HG02943 (cell line): Measurements from ENCODE around the gene GPC1.

Experiments used
- ATAC-seq: cut with Tn5 transposase; IDR thresholded peaks from one replicate; pipeline ENCODE4 v1.9.1; 2021; ENCODE audit warnings: mild to moderate bottlenecking, low read depth, moderate library complexity; ENCODE audit not compliant: unreplicated experiment

GPC1 gene

DNA sequence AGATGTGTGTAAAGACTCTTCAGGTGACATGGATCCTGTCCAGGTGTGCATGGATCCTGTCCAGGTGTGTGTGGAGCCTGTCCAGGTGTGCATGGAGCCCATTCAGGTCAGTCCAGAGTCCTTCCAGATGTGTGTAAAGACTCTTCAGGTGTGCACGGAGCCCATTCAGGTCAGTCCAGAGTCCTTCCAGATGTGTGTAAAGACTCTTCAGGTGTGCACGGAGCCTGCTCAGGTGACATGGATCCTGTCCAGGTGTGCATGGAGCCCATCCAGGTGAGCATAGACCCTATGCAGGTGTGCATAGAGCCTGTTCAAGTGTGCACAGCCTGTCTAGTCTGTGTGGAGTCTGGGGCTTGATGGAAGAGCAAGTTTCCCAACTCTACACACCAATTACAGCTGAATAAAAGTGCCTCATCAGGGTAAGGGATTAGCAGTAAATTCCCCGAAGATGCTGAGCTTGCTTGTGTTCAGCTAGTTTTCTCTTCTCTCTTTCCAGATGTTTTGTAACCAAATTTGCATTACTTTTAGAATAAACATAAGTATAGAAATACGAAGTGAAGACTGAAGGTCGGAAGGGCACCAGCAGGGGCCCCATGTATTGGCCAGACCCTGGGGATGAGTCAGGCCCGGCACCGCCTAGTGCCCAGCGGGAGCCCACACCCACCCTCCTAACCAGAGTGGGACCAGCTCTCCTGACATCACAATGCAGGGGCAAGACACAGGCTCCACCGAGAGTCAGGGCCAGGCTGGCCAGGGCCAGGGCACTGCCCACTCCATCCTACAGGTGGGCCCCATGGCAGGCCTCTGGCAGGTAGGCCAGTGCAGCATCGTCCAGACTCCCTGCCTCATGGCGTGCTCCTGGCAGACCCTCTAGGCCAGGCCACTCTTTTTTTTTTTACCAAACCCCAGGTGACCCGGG, 38.6 kb upstream of the GPC1 start:
- ATAC-seq, result no peak

DNA sequence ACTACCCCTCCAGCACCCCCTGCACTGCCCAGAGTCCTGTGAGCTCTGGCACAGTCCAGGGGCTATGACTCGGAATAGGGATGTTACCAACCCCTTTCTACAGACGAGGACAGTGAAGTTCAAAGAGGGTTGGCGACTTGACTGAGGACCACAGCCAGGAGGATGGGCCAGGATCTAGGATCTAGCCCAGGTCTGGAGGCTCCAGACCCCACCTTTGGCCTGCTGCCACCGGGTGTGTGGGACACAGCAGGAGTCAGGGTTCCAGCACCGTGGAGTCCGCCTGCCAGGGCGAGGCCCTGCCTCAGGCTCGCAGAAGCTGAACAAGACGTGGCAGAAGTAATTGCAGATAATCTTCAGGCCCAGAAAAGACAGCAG, 37.9 kb upstream of the GPC1 start:
- no peak for ATAC-seq

DNA sequence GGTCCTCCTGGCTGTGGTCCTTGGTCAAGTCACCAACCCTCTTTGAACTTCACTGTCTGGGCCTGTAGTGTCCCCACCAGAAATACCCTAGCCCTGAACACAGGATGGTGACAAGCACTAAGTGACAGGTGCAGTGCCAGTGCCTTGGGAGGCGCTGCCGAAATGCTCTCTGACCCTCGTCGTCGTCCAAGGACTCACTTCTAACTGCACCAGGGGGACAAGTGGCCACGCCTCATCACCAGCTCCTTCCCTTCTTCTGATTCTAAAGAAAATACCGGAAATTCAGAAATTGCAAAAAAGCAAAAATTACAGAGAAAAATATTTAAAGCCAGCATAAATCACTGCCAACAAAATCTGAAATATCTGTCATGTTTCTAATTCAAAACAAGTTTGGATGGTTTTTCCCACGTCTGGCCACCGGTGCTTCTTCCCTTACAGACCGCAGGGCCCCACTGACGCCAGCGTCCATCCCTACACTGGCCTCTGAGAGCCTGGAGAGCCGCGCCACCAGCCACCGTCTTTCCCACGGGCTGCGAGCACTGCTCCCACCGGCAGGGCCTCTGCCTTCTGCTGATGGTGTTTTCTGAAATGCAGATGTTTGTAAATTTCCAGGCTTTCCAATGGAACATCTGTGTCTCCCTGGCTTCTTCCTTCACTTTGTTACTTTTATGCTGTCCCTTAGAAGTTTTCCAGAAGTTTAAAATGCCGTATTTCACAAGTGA, 37.4 kb upstream of the GPC1 start:
- no peak for ATAC-seq

DNA sequence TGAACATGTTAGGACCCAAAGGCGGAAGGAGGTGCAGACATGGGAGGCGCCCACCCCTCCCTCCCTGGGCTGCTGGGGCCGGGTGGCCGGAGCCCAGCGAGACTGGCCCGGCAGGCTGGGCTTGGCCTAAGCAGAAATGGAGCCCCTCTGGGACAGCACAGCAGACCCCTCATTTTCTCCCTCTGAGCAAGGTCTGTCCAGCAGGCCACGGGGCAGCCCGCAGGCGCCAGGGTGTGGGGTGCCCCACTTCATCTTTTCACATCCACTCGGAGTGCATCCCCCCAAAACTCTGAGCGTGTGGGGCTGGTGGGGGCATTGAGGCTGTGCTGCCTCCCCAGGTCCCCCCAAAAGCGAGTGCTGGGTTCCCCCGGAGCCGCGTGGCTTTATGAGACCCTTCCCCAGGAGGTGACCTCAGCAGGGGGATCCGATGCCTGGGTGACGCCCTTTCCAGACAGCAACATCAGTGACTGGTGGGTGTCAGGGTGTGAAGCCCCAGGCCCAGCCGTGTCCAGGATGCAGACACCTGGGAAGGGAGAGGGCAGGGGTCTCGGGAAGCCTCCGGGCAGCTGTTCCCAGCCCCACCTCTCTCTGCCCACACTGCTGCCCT, 36.7 kb upstream of the GPC1 start:
- no peak for ATAC-seq

DNA sequence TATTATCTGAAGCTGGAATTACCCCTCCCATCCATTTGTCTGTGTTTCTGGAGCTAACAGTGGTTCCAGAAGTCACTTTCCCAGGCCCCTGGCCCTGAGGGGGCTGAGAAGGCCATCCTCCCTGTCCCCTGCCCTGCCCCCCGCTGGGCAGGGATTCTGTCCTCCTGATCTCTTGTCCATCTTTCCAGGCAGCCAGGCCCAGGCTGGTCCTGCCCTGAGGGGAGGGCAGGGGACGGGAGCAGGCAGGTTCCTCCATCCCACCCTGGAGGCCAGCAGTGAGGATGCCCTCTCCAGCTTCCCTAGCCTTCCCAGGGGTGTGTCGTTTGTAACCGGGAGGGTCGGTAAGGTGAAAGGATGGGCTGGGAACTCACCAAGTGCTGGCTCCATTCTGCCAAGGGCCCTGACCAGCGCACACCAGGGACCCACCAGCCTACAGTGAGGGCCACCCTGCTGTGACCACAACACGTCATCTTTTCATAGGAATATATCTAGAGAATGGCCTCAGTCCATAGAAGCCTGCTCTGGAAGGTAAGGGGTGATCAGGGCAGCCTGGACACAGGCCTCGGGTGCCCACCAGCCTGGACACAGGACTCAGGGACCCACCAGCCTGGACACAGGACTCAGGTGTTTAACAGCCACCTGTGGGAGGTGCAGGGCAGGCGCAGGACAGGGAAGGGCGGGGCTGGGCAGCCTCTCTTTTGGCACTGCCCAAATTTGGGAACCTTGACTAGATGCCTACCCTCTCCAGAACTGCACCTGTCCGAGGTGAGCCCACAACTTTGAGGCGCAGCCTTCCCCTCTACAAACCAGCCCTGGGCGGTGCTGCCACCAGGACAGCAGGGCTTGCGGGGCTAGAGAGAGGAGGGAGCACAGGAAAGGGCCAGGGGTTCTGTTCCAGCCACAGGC, 35.8 kb upstream of the GPC1 start:
- no peak for ATAC-seq

DNA sequence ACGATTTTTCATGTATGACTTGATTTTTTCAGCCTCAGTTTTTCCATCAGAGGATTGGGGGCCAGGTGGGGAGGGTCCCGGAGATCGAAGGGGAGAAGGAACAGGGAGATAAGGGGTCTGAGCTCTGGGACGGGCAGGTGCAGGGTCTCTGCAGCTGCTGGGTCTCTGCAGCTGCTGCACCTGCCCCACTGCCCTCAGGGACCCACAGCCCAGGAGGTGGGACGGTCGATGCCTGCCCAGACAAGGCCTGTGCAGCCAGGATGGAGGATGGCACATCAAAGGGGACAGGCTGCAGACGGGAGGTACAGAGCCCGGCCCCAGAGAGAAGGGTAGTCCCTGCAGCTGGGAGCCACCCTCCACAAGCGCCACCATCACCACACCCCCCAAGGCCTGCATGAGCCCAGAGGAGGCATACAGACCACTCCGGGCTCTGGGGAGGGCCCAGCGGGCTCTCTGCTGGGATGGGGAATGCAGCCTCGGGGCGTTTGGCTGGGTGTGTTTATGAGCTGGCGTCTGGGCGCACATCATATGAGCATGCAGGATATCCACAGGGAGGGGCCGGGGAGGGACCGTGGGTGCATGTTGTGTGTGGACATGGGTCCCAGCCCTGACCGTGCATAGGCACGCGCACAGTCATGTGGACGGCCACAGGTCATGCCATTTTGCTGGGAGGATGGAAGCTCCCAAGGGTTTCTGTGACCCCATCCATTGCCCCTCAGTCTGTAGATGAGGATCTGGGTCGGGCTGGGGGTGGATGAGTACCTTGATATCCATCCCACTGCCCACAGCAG, 34.9 kb upstream of the GPC1 start:
- ATAC-seq, result no peak

DNA sequence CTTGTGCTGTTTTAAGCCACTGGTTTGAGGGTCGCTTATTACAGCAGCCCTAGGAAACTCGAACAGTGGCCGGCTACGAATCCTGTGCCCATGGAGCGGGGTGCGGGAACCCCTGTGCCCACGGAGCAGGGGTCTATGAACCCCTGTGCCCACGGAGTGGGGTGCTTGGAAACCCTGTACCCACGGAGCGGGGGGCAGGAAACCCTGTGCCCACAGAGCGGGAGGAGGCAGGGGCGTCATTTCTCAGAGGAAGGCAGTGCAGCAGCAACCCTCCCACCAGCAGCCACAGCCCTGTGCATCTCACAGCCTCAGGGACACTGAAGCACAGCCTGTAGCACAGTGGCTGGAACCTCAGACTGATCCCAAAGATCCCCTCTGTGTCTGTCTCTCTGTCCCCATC, 34.2 kb upstream of the GPC1 start:
- ATAC-seq, result no peak

DNA sequence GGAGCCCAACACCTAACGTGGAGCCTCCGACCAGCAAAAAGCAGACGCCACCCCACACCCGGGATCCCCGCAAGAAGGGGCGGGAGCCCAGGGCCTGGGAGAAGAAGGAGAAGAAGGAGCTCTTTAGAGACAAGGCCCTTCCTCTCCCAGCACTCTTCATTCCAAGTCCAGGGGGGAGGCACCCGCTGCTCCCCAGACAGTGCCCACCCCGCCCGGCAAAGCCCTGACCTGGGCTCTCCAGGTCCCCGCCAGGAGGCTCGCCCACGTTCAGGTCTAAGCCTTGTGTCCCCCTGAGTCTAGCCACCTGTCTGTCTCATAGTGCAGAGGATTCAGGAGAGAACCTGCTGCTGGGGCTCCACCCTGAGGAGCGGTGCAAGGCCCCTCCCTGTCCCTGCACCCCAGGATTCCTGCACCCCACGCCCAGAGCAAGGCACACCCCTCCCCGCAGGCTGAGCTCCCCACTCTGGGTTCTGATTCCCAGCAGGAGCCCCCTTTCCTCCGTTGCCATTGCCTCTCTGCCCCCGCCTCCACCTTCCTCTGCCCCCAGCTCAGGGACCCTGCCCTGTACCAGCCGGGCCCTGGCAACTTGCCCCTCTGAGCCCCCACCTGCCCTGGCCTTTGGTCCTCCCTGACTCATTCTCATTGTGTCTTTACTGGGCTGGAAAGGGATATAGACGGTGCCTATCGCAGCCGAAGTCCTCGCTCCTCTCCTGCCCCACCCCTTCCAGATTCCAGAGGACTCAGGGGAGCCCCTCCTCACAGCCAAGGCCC, 33.5 kb upstream of the GPC1 start:
- ATAC-seq, result no peak

DNA sequence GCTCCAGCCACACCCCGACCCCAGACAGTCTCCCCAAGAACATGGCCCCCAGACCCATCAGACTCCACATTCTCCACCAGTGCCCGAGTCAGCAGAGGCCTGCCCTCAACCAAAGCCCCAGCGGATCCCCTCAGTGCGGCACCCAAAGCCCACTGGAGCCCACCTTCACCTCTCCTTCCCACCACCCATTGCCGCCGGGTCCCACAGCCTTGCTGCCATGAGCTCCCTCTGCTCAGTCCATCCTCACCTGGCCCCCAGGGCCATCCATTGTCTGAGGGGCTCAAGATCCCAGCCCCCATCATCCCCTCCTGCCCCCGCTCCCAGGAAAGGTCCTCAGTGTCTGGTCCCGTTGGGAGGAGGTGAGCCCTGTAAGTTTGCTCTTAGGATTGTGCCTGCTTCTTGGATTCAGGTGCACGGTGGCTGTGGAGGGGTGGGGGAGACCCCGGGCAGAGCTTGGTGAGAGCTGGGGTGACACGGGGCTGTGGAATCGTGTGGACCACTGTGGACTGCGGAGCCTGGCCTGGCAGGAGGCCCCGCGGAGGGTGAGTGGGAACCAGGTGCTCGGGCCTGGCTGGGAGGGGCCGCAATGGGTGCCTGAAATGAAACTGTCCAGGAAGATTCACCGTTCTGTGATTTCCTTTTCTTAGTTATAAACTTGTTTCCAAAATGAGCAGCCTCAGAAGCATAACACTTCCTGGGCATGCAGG, 32.7 kb upstream of the GPC1 start:
- no peak for ATAC-seq

DNA sequence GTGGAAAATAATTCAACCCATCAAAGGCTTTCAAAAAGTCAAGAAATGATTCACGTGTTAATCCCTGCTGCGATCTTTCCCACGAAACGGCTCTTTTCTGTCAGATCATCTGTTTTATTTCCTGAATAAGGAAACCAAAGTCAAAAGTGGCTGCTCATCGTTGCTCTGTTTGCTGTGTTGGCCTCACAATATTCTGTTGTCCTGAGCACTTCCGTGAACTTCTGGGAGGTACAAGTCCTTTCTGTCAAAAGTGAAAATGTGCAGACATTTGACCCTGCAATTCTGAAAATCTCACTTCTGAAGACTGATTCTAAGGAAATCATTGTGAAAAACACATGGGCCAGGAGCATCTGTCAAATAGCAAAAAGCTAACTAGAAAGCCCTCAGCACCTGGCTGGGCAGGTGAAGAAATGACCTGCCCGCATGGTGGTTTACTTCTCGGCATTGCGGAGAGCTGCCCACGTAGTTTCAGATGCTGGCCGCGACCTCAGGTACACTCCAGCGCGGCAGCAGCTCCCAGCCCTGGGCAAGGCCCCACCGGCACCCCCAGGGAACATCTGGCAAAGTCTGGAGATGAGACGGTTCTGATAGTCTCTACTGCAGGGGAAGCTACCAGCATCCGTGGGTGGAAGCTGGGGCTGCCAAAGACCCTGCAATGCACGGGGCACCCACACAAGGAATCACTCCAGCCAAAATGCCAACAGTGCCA, 31.9 kb upstream of the GPC1 start:
- no peak for ATAC-seq

DNA sequence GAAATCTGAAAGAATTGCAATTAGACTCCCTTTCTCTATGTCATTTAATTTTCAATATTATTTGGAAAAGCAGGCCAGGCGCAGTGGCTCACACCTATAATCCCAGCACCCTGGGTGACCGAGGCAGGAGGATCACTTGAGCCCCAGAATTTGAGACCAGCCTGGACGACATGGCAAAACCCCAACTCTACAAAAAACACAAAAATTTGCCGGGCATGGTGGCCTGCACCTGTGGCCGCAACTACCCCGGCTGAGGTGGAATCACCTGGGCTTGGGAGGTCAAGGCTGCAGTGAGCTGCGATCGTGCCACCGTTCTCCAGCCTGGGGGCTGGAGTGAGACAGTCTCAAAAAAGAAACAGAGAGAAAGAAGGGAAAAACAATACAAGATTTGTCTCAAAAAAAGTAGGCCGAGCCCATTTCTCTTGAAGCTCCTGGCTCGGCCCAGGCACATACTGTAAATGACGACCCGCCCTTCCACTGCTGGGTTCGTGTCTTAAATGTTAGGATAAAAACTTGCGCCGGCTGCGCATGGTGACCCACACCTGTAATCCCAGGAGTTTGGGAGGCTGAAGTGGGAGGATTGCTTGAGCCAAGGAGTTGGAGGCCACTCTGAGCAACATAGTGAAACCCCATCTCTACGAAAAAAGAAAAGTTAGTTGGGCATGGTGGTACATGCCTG, 31.1 kb upstream of the GPC1 start:
- no peak for ATAC-seq

DNA sequence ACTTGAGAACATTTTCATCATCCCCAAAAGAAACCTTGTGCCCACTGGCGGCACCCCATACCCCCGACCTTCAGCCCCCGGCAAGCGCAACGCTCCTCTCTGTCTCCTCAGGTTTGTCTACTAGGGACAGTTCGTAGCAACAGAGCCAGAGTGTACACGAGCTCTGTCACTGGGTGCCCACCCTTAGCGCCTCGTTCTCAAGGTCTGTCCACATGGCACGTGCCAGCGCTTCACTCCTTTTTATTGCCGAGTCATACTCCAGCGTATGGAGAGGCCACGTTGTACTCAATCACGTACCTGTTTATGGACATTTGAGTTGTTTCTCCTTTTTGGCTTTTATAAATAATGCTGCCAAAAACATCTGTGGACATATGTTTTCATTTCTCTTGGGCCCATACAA, 30.3 kb upstream of the GPC1 start:
- ATAC-seq, result no peak

DNA sequence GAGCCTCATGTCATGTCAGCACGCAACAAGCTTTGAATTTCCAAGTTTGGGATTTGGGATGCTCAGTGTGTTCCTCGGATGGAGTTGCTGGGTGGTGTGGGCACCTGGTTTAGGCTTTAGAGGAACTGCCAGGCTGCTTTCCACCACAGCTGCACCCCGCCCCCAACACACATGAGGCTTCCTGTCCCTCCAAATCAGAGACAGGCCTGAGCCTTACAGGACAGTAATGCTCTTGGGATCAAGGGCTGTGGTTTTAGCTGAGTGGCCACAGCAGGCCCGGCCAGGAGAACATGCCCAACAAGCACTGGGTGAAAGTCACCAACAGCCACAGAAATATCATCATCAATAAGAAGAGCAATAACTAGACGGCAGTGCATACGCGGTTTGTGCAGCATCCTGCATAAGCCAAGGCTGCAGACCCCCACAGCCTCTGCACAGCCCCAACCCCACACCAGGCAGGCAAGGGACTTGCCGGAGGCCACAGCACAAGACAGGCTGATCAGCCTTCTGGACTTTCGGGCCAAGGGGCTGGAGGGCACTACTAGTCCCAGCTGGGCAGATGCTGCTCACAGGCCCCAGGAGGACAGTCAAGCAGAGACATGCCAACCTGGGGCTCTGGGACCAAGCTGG, 29.7 kb upstream of the GPC1 start:
- no peak for ATAC-seq

DNA sequence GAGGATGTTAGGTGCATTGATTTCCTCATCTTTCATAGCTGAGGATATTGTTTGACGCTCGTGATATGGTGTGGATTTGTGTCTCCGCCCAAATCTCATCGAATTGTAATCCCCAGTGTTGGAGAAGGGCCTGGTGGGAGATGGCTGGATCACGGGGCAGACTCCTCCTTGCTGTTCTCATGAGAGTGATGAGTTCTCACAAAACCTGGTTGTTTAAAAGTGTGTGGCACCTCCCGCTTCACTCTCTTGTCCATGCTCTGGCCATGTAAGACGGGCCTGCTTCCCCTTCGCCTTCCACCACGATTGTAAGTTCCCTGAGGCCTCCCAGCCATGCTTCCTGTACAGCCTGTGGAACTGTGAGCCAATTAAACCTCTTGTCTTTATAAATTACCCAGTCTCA, 28.4 kb upstream of the GPC1 start:
- ATAC-seq, result no peak

DNA sequence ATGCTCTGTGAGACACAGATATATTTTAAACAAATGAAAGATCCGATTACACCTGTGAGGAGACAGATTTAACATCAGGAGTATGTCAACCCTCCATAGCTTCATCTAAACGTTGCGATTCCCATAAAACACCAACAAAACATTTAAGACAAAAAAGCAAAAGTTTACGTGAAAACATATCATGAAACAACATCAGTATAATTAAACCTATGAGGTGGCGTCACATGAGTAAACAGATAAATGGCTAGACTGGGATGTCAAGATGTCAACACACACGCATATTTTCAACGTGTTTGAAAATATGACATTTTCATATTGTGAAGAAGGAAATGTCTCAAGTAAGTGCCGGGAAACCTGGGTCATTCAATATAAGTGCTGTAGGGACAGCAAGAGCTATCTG, 25.5 kb upstream of the GPC1 start:
- no peak for ATAC-seq

DNA sequence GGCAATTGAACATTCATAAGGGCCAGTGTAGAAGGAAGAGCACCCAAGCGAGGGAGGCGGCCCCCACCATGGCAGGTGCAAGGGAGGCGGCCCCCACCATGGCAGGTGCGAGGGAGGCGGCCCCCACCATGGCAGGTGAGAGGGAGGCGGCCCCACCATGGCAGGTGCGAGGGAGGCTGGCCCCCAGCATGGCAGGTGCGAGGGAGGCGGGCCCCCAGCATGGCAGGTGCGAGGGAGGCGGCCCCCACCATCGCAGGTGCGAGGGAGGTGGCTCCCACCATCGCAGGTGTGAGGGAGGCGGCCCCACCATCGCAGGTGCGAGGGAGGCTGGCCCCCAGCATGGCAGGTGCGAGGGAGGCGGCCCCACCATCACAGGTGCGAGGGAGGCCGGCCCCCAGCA, 24.7 kb upstream of the GPC1 start:
- ATAC-seq, result no peak
